ENCODE results near the gene P2RX6. TPM values are rescaled to one million over a fixed set of nuclear protein-coding genes. Genes with fewer than 3 reads are reported as not detected.

Gene P2RX6
- total and polyA plus RNA-seq, 2 of the 4 experiments (the other 2 are of a cell fraction): 0.90 to 1.6 TPM

DNA sequence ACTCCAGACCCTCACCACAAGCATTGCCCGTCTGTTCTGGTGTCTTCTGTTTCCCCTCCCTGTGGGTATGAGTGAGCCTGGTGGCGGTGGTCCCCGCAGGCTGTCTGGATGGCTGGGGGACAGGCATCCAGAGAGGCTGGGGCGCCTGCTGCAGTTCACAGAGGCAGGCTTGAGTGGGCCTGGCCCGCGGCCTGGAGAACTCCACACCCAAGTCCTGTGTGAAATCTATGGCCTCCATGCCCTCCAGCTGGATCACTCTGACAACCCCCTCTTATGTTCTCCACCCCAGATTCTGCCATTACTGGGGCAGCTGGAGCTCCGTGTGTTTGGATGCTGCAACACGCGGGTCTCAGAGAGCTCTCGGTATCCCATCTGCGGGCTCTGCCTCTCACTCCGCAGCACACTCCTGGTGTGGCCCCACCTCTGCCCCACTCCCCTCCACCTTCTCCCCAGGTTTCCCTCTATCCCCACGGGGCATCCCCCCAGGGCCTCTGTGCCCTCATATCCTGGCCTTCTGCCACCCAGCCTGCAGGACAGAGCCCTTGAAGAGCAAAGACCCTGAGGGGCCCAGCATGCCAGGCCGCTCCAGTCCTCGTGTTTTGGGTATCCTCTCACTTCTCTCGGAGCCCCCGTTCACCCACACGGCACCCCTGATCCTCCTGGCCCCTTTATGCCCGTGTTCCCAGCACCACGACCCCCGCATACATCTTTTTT lies 62.1 kb downstream of the P2RX6 start:
- Histone ChIP-seq H3K4ac (ENCODE audit: low read depth, low read length) (no peak overlapping the region), H3K9me1 (ENCODE audit: insufficient read depth, low read length) (peaks cover 5% of the 10 kb centered on the region; the same call in 1 of the 2 replicates), H3K4me2 (ENCODE audit: low read depth, low read length) (no peak overlapping the region), H4K20me1 (ENCODE audit: insufficient read depth, low read length) (no peaks in the 10 kb centered on the region), H3K36me3 (ENCODE audit: control insufficient read depth, insufficient read depth, low read length) (no peaks in the 10 kb centered on the region), H3K4me1 (ENCODE audit: control insufficient read depth, insufficient read depth, low read length) (peaks cover 3% of the 10 kb centered on the region), H3K27me3 (ENCODE audit: control insufficient read depth, insufficient read depth, low read length) (no peaks in the 10 kb centered on the region), H3K23ac (ENCODE audit: low read depth, low read length) (no peak overlapping the region), H2BK120ac (ENCODE audit: low read depth, low read length) (no peak overlapping the region), H4K5ac (ENCODE audit: low read depth, low read length) (no peak overlapping the region), H4K91ac (ENCODE audit: insufficient read depth, low read depth, low read length) (no peak overlapping the region), H3K14ac (replicated peaks; ENCODE audit: low read depth, low read length) (no peak overlapping the region), H3K9ac (ENCODE audit: low read depth, low read length) (no peak overlapping the region), H3K79me1 (ENCODE audit: low read depth in 1 of 2, low read length in 2 of 2) (no peaks in the 10 kb centered on the region), H3K27ac (ENCODE audit: insufficient read depth, low read length) (no peak overlapping the region), H2AK5ac (ENCODE audit: low read depth, low read length) (no peak overlapping the region), H3K9me3 (ENCODE audit: control insufficient read depth, insufficient read depth, low read length) (peaks cover 4% of the 10 kb centered on the region; the same call in 1 of the 2 replicates), H3K18ac (ENCODE audit: low read depth, low read length) (no peak overlapping the region), H3K56ac (ENCODE audit: extremely low read depth, insufficient read depth, low read length) (no peak overlapping the region), H2BK5ac (ENCODE audit: low read depth, low read length, poor library complexity, severe bottlenecking) (no peak overlapping the region), H2AFZ (replicated peaks; ENCODE audit: low read length, poor library complexity) (no peak overlapping the region), H2AK9ac (replicated peaks; ENCODE audit: low read depth, low read length, poor library complexity) (no peak overlapping the region), H4K8ac (ENCODE audit: low read depth in 2 of 2, low read length in 2 of 2) (no peak overlapping the region), H2BK20ac (ENCODE audit: low read depth, low read length) (no peak overlapping the region), H3K4me3 (ENCODE audit: insufficient read depth, low read depth, low read length) (no peak overlapping the region), H2BK15ac (ENCODE audit: low read depth, low read length) (no peak overlapping the region)
- DNase-seq (no peak), ATAC-seq (ENCODE audit: low read depth) (no peak)
- ChIA-PET POLR2A (ENCODE audit: unreplicated experiment) (no interaction called here), CTCF (no interaction called here)
- in situ Hi-C loops (cut with MboI; ENCODE audit: low sequenced_read_pairs): no loop called here
- intact Hi-C loops (cut with micrococcal nuclease): no loop called here
- no TSS peak for BruUV-seq (replicated peaks)
- dilution Hi-C loops (cut with HindIII; ENCODE audit: low sequenced_read_pairs, unreplicated experiment): no loop called here
- TF ChIP-seq CHD1 (IDR thresholded peaks at IDR 0.05; ENCODE audit: low read depth, low read length) (no peak), POLR2A (IDR thresholded peaks at IDR 0.05; ENCODE audit: low read depth, low read length) (no peak), CTCF (conservative IDR thresholded peaks at IDR 0.05; ENCODE audit: low read depth, low read length) (no peak), CEBPB (IDR thresholded peaks at IDR 0.05; ENCODE audit: low read depth, low read length) (no peak), RAD21 (IDR thresholded peaks at IDR 0.05; ENCODE audit: low read length) (no peak), SMC3 (IDR thresholded peaks at IDR 0.05; ENCODE audit: low read depth, low read length) (no peak), RFX5 (IDR thresholded peaks at IDR 0.05; ENCODE audit: low read depth, low read length) (no peak), MXI1 (IDR thresholded peaks at IDR 0.05; ENCODE audit: borderline replicate concordance, low read depth, low read length) (no peak), BHLHE40 (IDR thresholded peaks at IDR 0.05; ENCODE audit: low read depth, low read length) (no peak), RCOR1 (IDR thresholded peaks at IDR 0.05; ENCODE audit: insufficient replicate concordance, low read length) (no peak), MAFK (IDR thresholded peaks at IDR 0.05; ENCODE audit: low read depth, low read length) (no peak), MAZ (IDR thresholded peaks at IDR 0.05; ENCODE audit: borderline replicate concordance, low read depth, low read length) (no peak), FOS (IDR thresholded peaks at IDR 0.05; ENCODE audit: low read depth, low read length) (no peak), NFE2L2 (IDR thresholded peaks at IDR 0.05; ENCODE audit: low read depth, low read length) (no peak)
- TF ChIP-seq, protein P1, sequence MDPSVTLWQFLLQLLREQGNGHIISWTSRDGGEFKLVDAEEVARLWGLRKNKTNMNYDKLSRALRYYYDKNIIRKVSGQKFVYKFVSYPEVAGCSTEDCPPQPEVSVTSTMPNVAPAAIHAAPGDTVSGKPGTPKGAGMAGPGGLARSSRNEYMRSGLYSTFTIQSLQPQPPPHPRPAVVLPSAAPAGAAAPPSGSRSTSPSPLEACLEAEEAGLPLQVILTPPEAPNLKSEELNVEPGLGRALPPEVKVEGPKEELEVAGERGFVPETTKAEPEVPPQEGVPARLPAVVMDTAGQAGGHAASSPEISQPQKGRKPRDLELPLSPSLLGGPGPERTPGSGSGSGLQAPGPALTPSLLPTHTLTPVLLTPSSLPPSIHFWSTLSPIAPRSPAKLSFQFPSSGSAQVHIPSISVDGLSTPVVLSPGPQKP (IDR thresholded peaks at IDR 0.05; ENCODE audit: borderline replicate concordance, low read depth, low read length): no peak
- TF ChIP-seq, protein P2, sequence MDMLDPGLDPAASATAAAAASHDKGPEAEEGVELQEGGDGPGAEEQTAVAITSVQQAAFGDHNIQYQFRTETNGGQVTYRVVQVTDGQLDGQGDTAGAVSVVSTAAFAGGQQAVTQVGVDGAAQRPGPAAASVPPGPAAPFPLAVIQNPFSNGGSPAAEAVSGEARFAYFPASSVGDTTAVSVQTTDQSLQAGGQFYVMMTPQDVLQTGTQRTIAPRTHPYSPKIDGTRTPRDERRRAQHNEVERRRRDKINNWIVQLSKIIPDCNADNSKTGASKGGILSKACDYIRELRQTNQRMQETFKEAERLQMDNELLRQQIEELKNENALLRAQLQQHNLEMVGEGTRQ (IDR thresholded peaks at IDR 0.05; ENCODE audit: low read depth, low read length): no peak
- 82% methylated on average over 6 of the region's 21 CpGs; no CpG with 5 or more reads in 1 of the 2 experiments for WGBS, 2 experiments (ENCODE audit: extremely low coverage in 2 of 2, insufficient read length in 1 of 2)
